ENCODE measurements around the gene PPIF. TPM values are rescaled to one million over a fixed set of nuclear protein-coding genes. Genes with fewer than 3 reads are reported as not detected.
"Not testable (repeated sequence)": the region's sequence is repeated elsewhere in the genome, so short reads cannot be mapped to it uniquely, and the experiment has no call there.

Gene PPIF
- total RNA-seq, 1 donor, result 29.6 TPM

DNA sequence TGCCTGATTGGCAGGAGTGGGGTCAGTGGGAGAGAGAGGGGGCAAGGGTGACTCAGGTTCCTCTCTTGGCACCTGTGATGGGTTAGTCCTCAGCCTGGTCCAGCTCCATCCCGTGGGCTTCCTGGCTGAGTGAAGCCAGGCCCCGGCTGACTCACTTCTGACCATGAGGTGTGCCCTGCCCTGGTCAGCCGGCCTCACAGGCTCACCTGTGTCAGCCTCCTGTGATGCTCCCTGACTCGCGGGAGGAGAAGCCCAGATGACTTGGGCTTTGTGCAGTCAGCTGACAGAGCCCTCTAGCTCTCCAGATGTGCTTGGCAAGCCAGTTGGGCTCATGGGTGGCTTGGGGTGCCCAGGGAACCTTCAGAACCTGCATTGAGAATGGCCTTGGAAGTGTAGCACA is 16.0 kb upstream of the PPIF start:
- DNase-seq (ENCODE audit: low read depth), result no peak
- no peak overlapping the region for H3K4me3 ChIP-seq (ENCODE audit: low read depth, low read length)
- TF ChIP-seq, protein P1, sequence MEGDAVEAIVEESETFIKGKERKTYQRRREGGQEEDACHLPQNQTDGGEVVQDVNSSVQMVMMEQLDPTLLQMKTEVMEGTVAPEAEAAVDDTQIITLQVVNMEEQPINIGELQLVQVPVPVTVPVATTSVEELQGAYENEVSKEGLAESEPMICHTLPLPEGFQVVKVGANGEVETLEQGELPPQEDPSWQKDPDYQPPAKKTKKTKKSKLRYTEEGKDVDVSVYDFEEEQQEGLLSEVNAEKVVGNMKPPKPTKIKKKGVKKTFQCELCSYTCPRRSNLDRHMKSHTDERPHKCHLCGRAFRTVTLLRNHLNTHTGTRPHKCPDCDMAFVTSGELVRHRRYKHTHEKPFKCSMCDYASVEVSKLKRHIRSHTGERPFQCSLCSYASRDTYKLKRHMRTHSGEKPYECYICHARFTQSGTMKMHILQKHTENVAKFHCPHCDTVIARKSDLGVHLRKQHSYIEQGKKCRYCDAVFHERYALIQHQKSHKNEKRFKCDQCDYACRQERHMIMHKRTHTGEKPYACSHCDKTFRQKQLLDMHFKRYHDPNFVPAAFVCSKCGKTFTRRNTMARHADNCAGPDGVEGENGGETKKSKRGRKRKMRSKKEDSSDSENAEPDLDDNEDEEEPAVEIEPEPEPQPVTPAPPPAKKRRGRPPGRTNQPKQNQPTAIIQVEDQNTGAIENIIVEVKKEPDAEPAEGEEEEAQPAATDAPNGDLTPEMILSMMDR (IDR thresholded peaks at IDR 0.05; ENCODE audit: insufficient read depth, low read length), result no peak

- TF ChIP-seq, protein P1 (IDR thresholded peaks at IDR 0.05; ENCODE audit: insufficient read depth, low read length), result no peak
- H3K4me3 ChIP-seq (ENCODE audit: low read depth, low read length), result no peak overlapping the region
- DNase-seq (ENCODE audit: low read depth), result peak; percentile 32
Measured at GRCh38 chr10:79331709-79332108, 15.6 kb upstream of the PPIF start.

- H3K4me3 ChIP-seq (ENCODE audit: low read depth, low read length); DNase-seq (ENCODE audit: low read depth): not testable (repeated sequence)
Measured at GRCh38 chr10:79332610-79333315, 14.5 kb upstream of the PPIF start.

- peak; percentile 66 for DNase-seq (ENCODE audit: low read depth)
- no peak overlapping the region for H3K4me3 ChIP-seq (ENCODE audit: low read depth, low read length)
- TF ChIP-seq, protein P1 (IDR thresholded peaks at IDR 0.05; ENCODE audit: insufficient read depth, low read length), result no peak
Measured at GRCh38 chr10:79333513-79333912, 13.8 kb upstream of the PPIF start.

GRCh38 chr10:79334573-79334972 is 12.7 kb upstream of the PPIF start:
- no peak overlapping the region for H3K4me3 ChIP-seq (ENCODE audit: low read depth, low read length)
- DNase-seq (ENCODE audit: low read depth), result no peak
- TF ChIP-seq, protein P1 (IDR thresholded peaks at IDR 0.05; ENCODE audit: insufficient read depth, low read length), result no peak

DNA sequence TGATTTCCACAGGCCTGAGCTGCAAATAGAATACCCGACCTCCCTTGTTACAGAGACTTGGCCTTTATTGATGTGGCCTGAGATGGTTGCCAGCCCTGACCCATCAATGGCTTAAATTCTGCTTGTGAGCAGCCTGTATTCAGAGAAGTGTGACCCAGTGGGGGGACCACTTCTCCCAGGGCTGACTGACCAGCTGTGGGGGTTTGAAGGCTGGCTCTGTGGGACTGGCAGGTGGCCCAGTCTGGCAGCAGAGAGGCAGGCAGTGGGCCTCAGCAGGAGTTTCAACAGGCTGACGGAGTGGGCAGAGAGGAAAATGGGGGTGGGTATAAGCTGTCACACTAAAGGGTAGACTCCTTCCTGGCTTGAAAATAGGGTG is 12.2 kb upstream of the PPIF start:
- H3K4me3 ChIP-seq (ENCODE audit: low read depth, low read length), result no peak overlapping the region
- TF ChIP-seq, protein P1 (IDR thresholded peaks at IDR 0.05; ENCODE audit: insufficient read depth, low read length), result no peak
- DNase-seq (ENCODE audit: low read depth), result no peak

- no peak overlapping the region for H3K4me3 ChIP-seq (ENCODE audit: low read depth, low read length)
- TF ChIP-seq, protein P1 (IDR thresholded peaks at IDR 0.05; ENCODE audit: insufficient read depth, low read length), result no peak
- no peak for DNase-seq (ENCODE audit: low read depth)
Measured at GRCh38 chr10:79335470-79336235, 11.6 kb upstream of the PPIF start.
